Measurements from ENCODE around the gene DLL1.
A peak's percentile ranks its signal among the peaks of the same experiment; 100 is the strongest.

DLL1 gene

DNA sequence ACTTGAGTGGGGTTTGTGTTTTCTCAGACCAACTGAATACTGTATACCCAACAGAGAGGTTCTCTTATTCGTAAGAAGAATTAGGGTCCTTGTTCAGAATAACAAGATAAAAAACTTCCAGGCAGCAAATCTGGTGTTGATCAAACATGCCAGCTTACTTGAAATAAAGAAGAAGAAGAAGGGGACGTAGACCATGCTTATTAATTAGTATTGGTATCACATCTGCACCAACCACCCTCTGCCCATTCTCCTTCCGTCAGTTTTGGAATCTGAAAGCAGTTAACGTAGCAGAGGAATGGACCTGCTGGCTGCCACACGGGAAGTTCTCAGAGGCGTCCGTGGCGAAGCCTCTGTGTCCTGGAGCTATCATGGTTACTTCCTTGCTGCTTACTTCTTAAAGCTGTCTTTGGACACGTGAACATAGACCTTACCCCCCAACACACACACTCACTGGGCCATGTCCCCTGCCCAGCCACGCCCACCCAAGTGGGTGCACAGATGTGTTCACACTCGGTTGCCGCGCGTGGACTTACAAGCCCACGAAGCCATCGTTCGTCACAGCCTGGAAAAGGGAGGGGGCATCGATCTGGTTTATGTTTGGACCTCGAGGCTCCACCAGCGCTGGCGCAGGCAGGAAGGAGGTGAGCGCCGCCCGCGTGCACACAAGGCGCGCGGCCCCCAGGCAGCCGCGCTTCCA, 4.1 kb upstream of the DLL1 start:
- H4K12ac ChIP-seq (ENCODE audit: low read depth, low read length), result no peak overlapping the region
- no peak overlapping the region for H3K18ac ChIP-seq (ENCODE audit: low read length)
- peak overlapping the region; percentile 43 for H2AFZ ChIP-seq (ENCODE audit: insufficient read depth, low read length, poor library complexity)
- peak overlapping the region; percentile 99 for H3K4me2 ChIP-seq (ENCODE audit: low read length)
- peak overlapping the region; percentile 68 for H3K4me3 ChIP-seq (ENCODE audit: low read depth, low read length)
- peaks cover 3% of the 10 kb centered on the region for H3K79me1 ChIP-seq (ENCODE audit: low read length)
- no peak overlapping the region for H2BK12ac ChIP-seq (ENCODE audit: low read length)
- no peak overlapping the region for H4K91ac ChIP-seq (ENCODE audit: low read depth, low read length)
- H3K27ac ChIP-seq (ENCODE audit: low read depth, low read length), result no peak overlapping the region
- no peak overlapping the region for H2AK5ac ChIP-seq (ENCODE audit: low read length)
- H3K79me2 ChIP-seq (ENCODE audit: control insufficient read depth, insufficient read depth, low read length, poor library complexity), result no peaks in the 10 kb centered on the region
- no CpG with 5 or more reads among the region's 30 CpGs for WGBS (ENCODE audit: extremely low coverage, insufficient coverage, insufficient read length)
- no peak overlapping the region for H2BK5ac ChIP-seq (ENCODE audit: low read depth, low read length, poor library complexity)
- no peak overlapping the region for H3K23ac ChIP-seq (ENCODE audit: low read length)
- H3K9ac ChIP-seq (ENCODE audit: low read length), result no peak overlapping the region
- no peak for DNase-seq
- peaks cover 9 to 30% of the 10 kb centered on the region in 2 experiments for H3K4me1 ChIP-seq (ENCODE audit: control insufficient read depth in 1 of 2, insufficient read depth in 2 of 2, low read length in 2 of 2)
- peaks cover 78% of the 10 kb centered on the region for H3K27me3 ChIP-seq (ENCODE audit: insufficient read depth, low read length)
- no peaks in the 10 kb centered on the region for H3K36me3 ChIP-seq (ENCODE audit: control insufficient read depth in 1 of 2, insufficient read depth in 2 of 2, low read length in 2 of 2)
- no peak overlapping the region for H3K14ac ChIP-seq (ENCODE audit: low read length)
- H3K9me3 ChIP-seq (ENCODE audit: insufficient read depth, low read depth, low read length), result peaks cover 12% of the 10 kb centered on the region
- H4K8ac ChIP-seq (ENCODE audit: low read depth, low read length), result no peak overlapping the region
- no peak overlapping the region for H3K4ac ChIP-seq (ENCODE audit: low read depth, low read length)
- H2BK120ac ChIP-seq (ENCODE audit: insufficient read depth, low read length, poor library complexity), result no peak overlapping the region

GRCh38 chr6:170294298-170294730, 3.4 kb upstream of the DLL1 start:
- no peak overlapping the region for H4K91ac ChIP-seq (ENCODE audit: low read depth, low read length)
- no peak overlapping the region for H2AK5ac ChIP-seq (ENCODE audit: low read length)
- H3K79me2 ChIP-seq (ENCODE audit: control insufficient read depth, insufficient read depth, low read length, poor library complexity), result no peaks in the 10 kb centered on the region
- no peak overlapping the region for H2AFZ ChIP-seq (ENCODE audit: insufficient read depth, low read length, poor library complexity)
- no peak overlapping the region for H2BK5ac ChIP-seq (ENCODE audit: low read depth, low read length, poor library complexity)
- no peak overlapping the region for H3K4me3 ChIP-seq (ENCODE audit: low read depth, low read length)
- H3K9ac ChIP-seq (ENCODE audit: low read length), result no peak overlapping the region
- H3K4ac ChIP-seq (ENCODE audit: low read depth, low read length), result no peak overlapping the region
- H3K27ac ChIP-seq (ENCODE audit: low read depth, low read length), result no peak overlapping the region
- no peak overlapping the region for H3K18ac ChIP-seq (ENCODE audit: low read length)
- H3K23ac ChIP-seq (ENCODE audit: low read length), result no peak overlapping the region
- peaks cover 3% of the 10 kb centered on the region for H3K79me1 ChIP-seq (ENCODE audit: low read length)
- no CpG with 5 or more reads among the region's 2 CpGs for WGBS (ENCODE audit: extremely low coverage, insufficient coverage, insufficient read length)
- H2BK12ac ChIP-seq (ENCODE audit: low read length), result no peak overlapping the region
- H3K4me2 ChIP-seq (ENCODE audit: low read length), result no peak overlapping the region
- peaks cover 84% of the 10 kb centered on the region for H3K27me3 ChIP-seq (ENCODE audit: insufficient read depth, low read length)
- no peak overlapping the region for H4K12ac ChIP-seq (ENCODE audit: low read depth, low read length)
- no peaks in the 10 kb centered on the region for H3K36me3 ChIP-seq (ENCODE audit: control insufficient read depth in 1 of 2, insufficient read depth in 2 of 2, low read length in 2 of 2)
- no peak for DNase-seq
- peaks cover 16% of the 10 kb centered on the region for H3K9me3 ChIP-seq (ENCODE audit: insufficient read depth, low read depth, low read length)
- H3K4me1 ChIP-seq (ENCODE audit: control insufficient read depth in 1 of 2, insufficient read depth in 2 of 2, low read length in 2 of 2), result peaks cover 9 to 36% of the 10 kb centered on the region in 2 experiments
- H3K14ac ChIP-seq (ENCODE audit: low read length), result no peak overlapping the region
- no peak overlapping the region for H4K8ac ChIP-seq (ENCODE audit: low read depth, low read length)
- H2BK120ac ChIP-seq (ENCODE audit: insufficient read depth, low read length, poor library complexity), result no peak overlapping the region

GRCh38 chr6:170293341-170294231, 2.7 kb upstream of the DLL1 start:
- Histone ChIP-seq H4K12ac (ENCODE audit: low read depth, low read length) (no peak overlapping the region), H3K36me3 (ENCODE audit: control insufficient read depth in 1 of 2, insufficient read depth in 2 of 2, low read length in 2 of 2) (no peaks in the 10 kb centered on the region), H2BK12ac (ENCODE audit: low read length) (no peak overlapping the region), H3K4me1 (ENCODE audit: control insufficient read depth in 1 of 2, insufficient read depth in 2 of 2, low read length in 2 of 2) (peaks cover 9 to 41% of the 10 kb centered on the region in 2 experiments), H3K23ac (ENCODE audit: low read length) (no peak overlapping the region), H3K9me3 (ENCODE audit: insufficient read depth, low read depth, low read length) (peaks cover 14% of the 10 kb centered on the region), H3K79me2 (ENCODE audit: control insufficient read depth, insufficient read depth, low read length, poor library complexity) (no peaks in the 10 kb centered on the region), H2AFZ (ENCODE audit: insufficient read depth, low read length, poor library complexity) (no peak overlapping the region), H3K4me3 (ENCODE audit: low read depth, low read length) (no peak overlapping the region), H4K91ac (ENCODE audit: low read depth, low read length) (no peak overlapping the region), H3K4ac (ENCODE audit: low read depth, low read length) (no peak overlapping the region), H2BK120ac (ENCODE audit: insufficient read depth, low read length, poor library complexity) (no peak overlapping the region), H2BK5ac (ENCODE audit: low read depth, low read length, poor library complexity) (no peak overlapping the region), H3K79me1 (ENCODE audit: low read length) (peaks cover 3% of the 10 kb centered on the region), H3K18ac (ENCODE audit: low read length) (no peak overlapping the region), H3K4me2 (ENCODE audit: low read length) (no peak overlapping the region), H4K8ac (ENCODE audit: low read depth, low read length) (no peak overlapping the region), H3K14ac (ENCODE audit: low read length) (no peak overlapping the region), H3K27me3 (ENCODE audit: insufficient read depth, low read length) (peaks cover 88% of the 10 kb centered on the region), H3K27ac (ENCODE audit: low read depth, low read length) (no peak overlapping the region), H3K9ac (ENCODE audit: low read length) (no peak overlapping the region), H2AK5ac (ENCODE audit: low read length) (no peak overlapping the region)
- WGBS (ENCODE audit: extremely low coverage, insufficient coverage, insufficient read length), result no CpG with 5 or more reads among the region's 23 CpGs
- DNase-seq, result no peak

DNA sequence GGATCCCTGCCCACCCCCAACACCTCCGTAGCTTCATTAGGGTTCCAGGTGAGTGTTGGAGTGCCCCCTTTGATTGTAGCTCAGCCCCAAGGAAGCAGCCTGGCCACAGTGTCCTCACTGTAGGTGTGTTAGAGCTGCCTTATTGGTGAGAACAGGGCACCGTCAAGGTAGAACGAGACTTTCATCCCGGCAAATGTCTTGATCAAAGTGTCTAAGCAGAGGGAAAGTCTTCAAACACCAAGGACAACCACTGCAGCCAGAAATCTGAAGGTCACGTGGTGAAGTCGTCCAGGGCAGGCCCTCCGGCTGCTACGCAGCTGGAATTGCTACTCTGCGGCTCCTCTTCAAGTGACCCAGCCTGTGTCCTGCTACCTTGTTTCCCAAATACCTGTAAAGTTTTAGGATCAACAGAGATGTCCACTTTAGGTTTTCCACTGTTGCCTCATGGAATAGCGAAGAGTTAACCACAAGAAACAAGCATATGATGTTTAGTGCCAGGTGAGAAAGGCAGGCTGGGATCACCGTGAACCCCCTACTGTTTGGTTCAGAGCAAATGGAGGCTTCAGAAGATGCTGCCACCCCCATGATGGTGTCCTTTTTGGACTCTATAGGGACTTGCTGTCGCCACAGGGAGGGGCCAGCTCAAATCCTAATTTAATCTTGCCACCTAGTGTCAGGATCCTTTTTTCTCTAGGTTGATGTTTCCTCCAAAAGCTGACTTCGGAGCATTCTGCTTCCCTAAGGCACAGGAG, 1.7 kb upstream of the DLL1 start:
- Histone ChIP-seq H2AK5ac (ENCODE audit: low read length) (no peak overlapping the region), H2BK5ac (ENCODE audit: low read depth, low read length, poor library complexity) (no peak overlapping the region), H3K79me2 (ENCODE audit: control insufficient read depth, insufficient read depth, low read length, poor library complexity) (no peaks in the 10 kb centered on the region), H3K9ac (ENCODE audit: low read length) (no peak overlapping the region), H3K36me3 (ENCODE audit: control insufficient read depth in 1 of 2, insufficient read depth in 2 of 2, low read length in 2 of 2) (peaks cover 4 to 6% of the 10 kb centered on the region in 2 experiments), H3K4ac (ENCODE audit: low read depth, low read length) (no peak overlapping the region), H3K79me1 (ENCODE audit: low read length) (peaks cover 3% of the 10 kb centered on the region), H4K91ac (ENCODE audit: low read depth, low read length) (no peak overlapping the region), H3K4me1 (ENCODE audit: control insufficient read depth in 1 of 2, insufficient read depth in 2 of 2, low read length in 2 of 2) (peaks cover 16 to 45% of the 10 kb centered on the region in 2 experiments), H2BK12ac (ENCODE audit: low read length) (no peak overlapping the region), H4K8ac (ENCODE audit: low read depth, low read length) (no peak overlapping the region), H3K27me3 (ENCODE audit: insufficient read depth, low read length) (peaks cover 88% of the 10 kb centered on the region), H2BK120ac (ENCODE audit: insufficient read depth, low read length, poor library complexity) (no peak overlapping the region), H4K12ac (ENCODE audit: low read depth, low read length) (no peak overlapping the region), H3K14ac (ENCODE audit: low read length) (no peak overlapping the region), H2AFZ (ENCODE audit: insufficient read depth, low read length, poor library complexity) (no peak overlapping the region), H3K9me3 (ENCODE audit: insufficient read depth, low read depth, low read length) (peaks cover 14% of the 10 kb centered on the region), H3K4me2 (ENCODE audit: low read length) (peak overlapping the region; percentile 73), H3K27ac (ENCODE audit: low read depth, low read length) (no peak overlapping the region), H3K4me3 (ENCODE audit: low read depth, low read length) (no peak overlapping the region), H3K23ac (ENCODE audit: low read length) (no peak overlapping the region), H3K18ac (ENCODE audit: low read length) (no peak overlapping the region)
- WGBS (ENCODE audit: extremely low coverage, insufficient coverage, insufficient read length), result no CpG with 5 or more reads among the region's 13 CpGs
- peak; percentile 17 to 42 for DNase-seq
